SH-SY5Y (cell line): ENCODE data around the gene HOXC10.

Experiments used
- GATA2 ChIP-seq: IDR thresholded peaks from 2 replicates; pipeline ENCODE4 v1.6.1; 2011; ENCODE audit warnings: mild to moderate bottlenecking, low read depth, low read length
- GATA3 ChIP-seq: IDR thresholded peaks from 2 replicates; pipeline ENCODE4 v1.6.1; 2011; ENCODE audit warnings: low read depth, mild to moderate bottlenecking, low read length, moderate library complexity

GRCh38 chr12:53951577-53952334, 33.2 kb upstream of the HOXC10 start:
- no peak for TF ChIP-seq GATA2
- no peak for TF ChIP-seq GATA3
